ENCODE data around the gene INPP1.
A peak's percentile ranks its signal among the peaks of the same experiment; 100 is the strongest.

Gene INPP1

GRCh38 chr2:190365499-190366204 is 22.3 kb downstream of the INPP1 start:
- DNase-seq, result no peak

- DNase-seq, result no peak
Observed at GRCh38 chr2:190366248-190366753, 22.9 kb downstream of the INPP1 start.

GRCh38 chr2:190367091-190367490 is 23.7 kb downstream of the INPP1 start:
- DNase-seq, result no peak

GRCh38 chr2:190369635-190370034 is 26.2 kb downstream of the INPP1 start:
- DNase-seq, result no peak

GRCh38 chr2:190376083-190376482 is 32.7 kb downstream of the INPP1 start:
- no peak for DNase-seq

GRCh38 chr2:190376591-190377245 is 33.3 kb downstream of the INPP1 start:
- no peak for DNase-seq

- DNase-seq, result no peak
Observed at GRCh38 chr2:190378880-190379237, 35.5 kb downstream of the INPP1 start.

GRCh38 chr2:190379249-190379964 is 36.0 kb downstream of the INPP1 start:
- no peak for DNase-seq

GRCh38 chr2:190380962-190381412 is 37.6 kb downstream of the INPP1 start:
- no peak for DNase-seq

GRCh38 chr2:190382851-190383250 is 39.5 kb downstream of the INPP1 start:
- peak in 1 of 2 experiments; percentile 47 for DNase-seq

GRCh38 chr2:190387422-190387821 is 44.0 kb downstream of the INPP1 start:
- no peak for DNase-seq

GRCh38 chr2:190396271-190396670 is 52.9 kb downstream of the INPP1 start:
- DNase-seq, result no peak

- no peak for DNase-seq
Observed at GRCh38 chr2:190402986-190403603, 59.7 kb downstream of the INPP1 start.

GRCh38 chr2:190404487-190404886 is 61.1 kb downstream of the INPP1 start:
- DNase-seq, result no peak

GRCh38 chr2:190405070-190405469 is 61.7 kb downstream of the INPP1 start:
- no peak for DNase-seq

GRCh38 chr2:190405995-190406394 is 62.6 kb downstream of the INPP1 start:
- no peak for DNase-seq

- DNase-seq, result no peak
Observed at GRCh38 chr2:190406805-190407204, 63.4 kb downstream of the INPP1 start.

- DNase-seq, result no peak
Observed at GRCh38 chr2:190407246-190407661, 63.9 kb downstream of the INPP1 start.

- no peak for DNase-seq
Observed at GRCh38 chr2:190407662-190408537, 64.5 kb downstream of the INPP1 start, which contains the start of gene MFSD6. Gene MFSD6 (plus strand): TSS chr2:190408355. CDS start chr2:190436030, 27,675 bp downstream.

- DNase-seq, result no peak
Observed at GRCh38 chr2:190408538-190409271, 65.3 kb downstream of the INPP1 start.

- DNase-seq, result no peak
Observed at GRCh38 chr2:190409616-190410015, 66.2 kb downstream of the INPP1 start.
